Measurements from ENCODE around the gene DLK2. TPM values are rescaled to one million over a fixed set of nuclear protein-coding genes. Genes with fewer than 3 reads are reported as not detected.

Gene DLK2
- total RNA-seq, 2 experiments from 2014 or later, result not detected

DNA sequence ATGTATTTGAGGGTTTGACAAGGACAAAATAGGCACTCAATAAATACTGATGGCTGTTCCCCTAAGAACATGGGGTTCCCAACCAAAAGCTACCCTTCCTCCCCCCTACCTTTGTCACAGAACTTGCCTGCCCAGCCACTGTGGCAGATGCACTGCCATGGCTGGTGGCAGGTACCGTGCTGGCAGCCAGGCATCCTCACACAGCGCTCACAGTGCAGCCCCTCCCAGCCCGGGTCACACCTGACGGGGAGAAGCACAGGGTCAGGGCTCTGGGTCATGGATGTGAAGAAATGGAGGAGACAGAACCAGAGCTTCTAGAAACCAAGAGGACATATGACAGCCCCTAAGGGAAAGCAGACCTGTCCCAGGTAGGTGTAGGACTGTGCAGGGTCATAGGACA lies 2.5 kb downstream of the DLK2 start:
- no peak overlapping the region for H3K27ac ChIP-seq (ENCODE audit: low read depth, low read length, poor library complexity, severe bottlenecking)
- H3K36me3 ChIP-seq (ENCODE audit: insufficient read depth, low read length), result peaks cover 29% of the 10 kb centered on the region; the same call in 1 of the 2 replicates
- H3K4me3 ChIP-seq (ENCODE audit: low read depth, low read length, poor library complexity, severe bottlenecking), result no peak overlapping the region
- intact Hi-C loops (cut with micrococcal nuclease; ENCODE audit: unreplicated experiment), result no loop called here
- no peak overlapping the region for H2AFZ ChIP-seq (ENCODE audit: low read length)
- BruUV-seq (replicated peaks), result no TSS peak
- no peaks in the 10 kb centered on the region for H3K9me3 ChIP-seq (ENCODE audit: low read length)
- H3K4me1 ChIP-seq (ENCODE audit: insufficient read depth, low read length, poor library complexity, severe bottlenecking), result no peaks in the 10 kb centered on the region
- H3K4me2 ChIP-seq (ENCODE audit: low read length), result no peak overlapping the region
- ChIA-PET POLR2A (interaction anchor here (1.0 to 1.3 kb wide), 3 partner anchors 26 to 50 kb away, joined by 3 to 4 read pairs (median 3); partner anchors contain the start of gene ABCC10), CTCF (ENCODE audit: unreplicated experiment) (no interaction called here)
- TF ChIP-seq EZH2phosphoT487 (IDR thresholded peaks at IDR 0.05; ENCODE audit: borderline replicate concordance, low read depth, low read length), result no peak
- TF ChIP-seq, protein P1, sequence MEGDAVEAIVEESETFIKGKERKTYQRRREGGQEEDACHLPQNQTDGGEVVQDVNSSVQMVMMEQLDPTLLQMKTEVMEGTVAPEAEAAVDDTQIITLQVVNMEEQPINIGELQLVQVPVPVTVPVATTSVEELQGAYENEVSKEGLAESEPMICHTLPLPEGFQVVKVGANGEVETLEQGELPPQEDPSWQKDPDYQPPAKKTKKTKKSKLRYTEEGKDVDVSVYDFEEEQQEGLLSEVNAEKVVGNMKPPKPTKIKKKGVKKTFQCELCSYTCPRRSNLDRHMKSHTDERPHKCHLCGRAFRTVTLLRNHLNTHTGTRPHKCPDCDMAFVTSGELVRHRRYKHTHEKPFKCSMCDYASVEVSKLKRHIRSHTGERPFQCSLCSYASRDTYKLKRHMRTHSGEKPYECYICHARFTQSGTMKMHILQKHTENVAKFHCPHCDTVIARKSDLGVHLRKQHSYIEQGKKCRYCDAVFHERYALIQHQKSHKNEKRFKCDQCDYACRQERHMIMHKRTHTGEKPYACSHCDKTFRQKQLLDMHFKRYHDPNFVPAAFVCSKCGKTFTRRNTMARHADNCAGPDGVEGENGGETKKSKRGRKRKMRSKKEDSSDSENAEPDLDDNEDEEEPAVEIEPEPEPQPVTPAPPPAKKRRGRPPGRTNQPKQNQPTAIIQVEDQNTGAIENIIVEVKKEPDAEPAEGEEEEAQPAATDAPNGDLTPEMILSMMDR (conservative IDR thresholded peaks at IDR 0.05; ENCODE audit: low read length), result no peak
- H3K9me2 ChIP-seq (ENCODE audit: insufficient read depth, low read length), result no peaks in the 10 kb centered on the region
- DNase-seq (ENCODE audit: low spot score), result no peak
- H3K79me2 ChIP-seq (ENCODE audit: insufficient read depth, low read depth, low read length), result no peaks in the 10 kb centered on the region
- no peaks in the 10 kb centered on the region for H4K20me1 ChIP-seq (ENCODE audit: insufficient read depth, low read length)

DNA sequence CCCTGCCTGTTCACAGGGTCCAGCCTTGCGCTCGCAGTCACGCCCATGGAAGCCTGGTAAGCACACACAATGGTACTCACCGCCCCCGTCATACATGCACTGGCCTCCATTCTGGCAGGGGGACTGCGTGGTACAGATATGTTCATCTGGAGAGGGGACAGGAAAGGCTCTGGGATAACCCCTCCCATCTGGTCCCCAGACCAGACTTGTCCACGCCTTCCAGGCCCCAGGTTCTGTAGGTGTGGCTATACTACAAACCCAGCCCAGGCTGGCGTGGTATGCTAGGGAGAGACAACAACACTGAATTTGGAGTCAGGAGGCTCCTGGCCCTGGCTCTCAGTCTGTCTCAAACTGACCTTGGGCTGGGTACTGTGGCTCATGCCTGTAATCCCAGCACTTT lies 3.4 kb downstream of the DLK2 start:
- CTCF ChIA-PET (ENCODE audit: unreplicated experiment), result no interaction called here
- Histone ChIP-seq H3K27ac (ENCODE audit: low read depth, low read length, poor library complexity, severe bottlenecking) (no peak overlapping the region), H2AFZ (ENCODE audit: low read length) (no peak overlapping the region), H3K4me2 (ENCODE audit: low read length) (no peak overlapping the region), H3K4me3 (ENCODE audit: low read depth, low read length, poor library complexity, severe bottlenecking) (no peak overlapping the region), H3K4me1 (ENCODE audit: insufficient read depth, low read length, poor library complexity, severe bottlenecking) (no peaks in the 10 kb centered on the region), H3K9me2 (ENCODE audit: insufficient read depth, low read length) (no peaks in the 10 kb centered on the region), H4K20me1 (ENCODE audit: insufficient read depth, low read length) (no peaks in the 10 kb centered on the region), H3K36me3 (ENCODE audit: insufficient read depth, low read length) (peaks cover 35% of the 10 kb centered on the region; the same call in 1 of the 2 replicates), H3K79me2 (ENCODE audit: insufficient read depth, low read depth, low read length) (no peaks in the 10 kb centered on the region), H3K9me3 (ENCODE audit: low read length) (no peaks in the 10 kb centered on the region)
- no TSS peak for BruUV-seq (replicated peaks)
- intact Hi-C loops (cut with micrococcal nuclease; ENCODE audit: unreplicated experiment), result no loop called here
- POLR2A ChIA-PET, result interaction anchor here (1.0 to 1.1 kb wide), 2 partner anchors 25 to 51 kb away, joined by 3 read pairs; partner anchors contain the start of gene ABCC10
- no peak for DNase-seq (ENCODE audit: low spot score)
- TF ChIP-seq, protein P1 (conservative IDR thresholded peaks at IDR 0.05; ENCODE audit: low read length), result no peak
- TF ChIP-seq EZH2phosphoT487 (IDR thresholded peaks at IDR 0.05; ENCODE audit: borderline replicate concordance, low read depth, low read length), result no peak

DNA sequence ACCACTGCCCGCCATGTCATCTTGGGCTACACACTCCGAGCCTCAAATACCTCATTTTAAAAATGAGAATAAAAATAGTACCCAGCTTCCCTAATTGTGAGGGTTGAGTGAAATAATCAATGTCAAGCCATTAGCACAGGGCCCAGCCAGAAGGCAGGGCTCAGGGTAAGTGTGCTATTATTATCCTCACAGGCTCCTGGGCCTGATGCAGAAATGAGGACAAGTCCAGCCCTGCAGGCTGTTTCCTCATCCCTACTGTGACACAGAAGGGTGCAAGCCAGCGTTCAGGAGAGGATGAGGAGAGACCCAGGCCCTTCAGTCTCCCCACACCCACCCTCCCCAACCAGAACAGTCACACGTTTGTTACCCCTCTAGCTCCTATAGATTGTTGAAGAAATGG lies 4.0 kb downstream of the DLK2 start:
- no peak overlapping the region for H3K27ac ChIP-seq (ENCODE audit: low read depth, low read length, poor library complexity, severe bottlenecking)
- ChIA-PET CTCF (ENCODE audit: unreplicated experiment) (no interaction called here), POLR2A (no interaction called here)
- H3K79me2 ChIP-seq (ENCODE audit: insufficient read depth, low read depth, low read length), result no peaks in the 10 kb centered on the region
- no peak overlapping the region for H3K4me2 ChIP-seq (ENCODE audit: low read length)
- no peaks in the 10 kb centered on the region for H3K9me3 ChIP-seq (ENCODE audit: low read length)
- no peak overlapping the region for H2AFZ ChIP-seq (ENCODE audit: low read length)
- peaks cover 35% of the 10 kb centered on the region; the same call in 1 of the 2 replicates for H3K36me3 ChIP-seq (ENCODE audit: insufficient read depth, low read length)
- no peak for DNase-seq (ENCODE audit: low spot score)
- intact Hi-C loops (cut with micrococcal nuclease; ENCODE audit: unreplicated experiment), result no loop called here
- no peak for TF ChIP-seq EZH2phosphoT487 (IDR thresholded peaks at IDR 0.05; ENCODE audit: borderline replicate concordance, low read depth, low read length)
- TF ChIP-seq, protein P1 (conservative IDR thresholded peaks at IDR 0.05; ENCODE audit: low read length), result no peak
- no TSS peak for BruUV-seq (replicated peaks)
- no peak overlapping the region for H3K4me3 ChIP-seq (ENCODE audit: low read depth, low read length, poor library complexity, severe bottlenecking)
- H3K4me1 ChIP-seq (ENCODE audit: insufficient read depth, low read length, poor library complexity, severe bottlenecking), result no peaks in the 10 kb centered on the region
- H4K20me1 ChIP-seq (ENCODE audit: insufficient read depth, low read length), result no peaks in the 10 kb centered on the region
- no peaks in the 10 kb centered on the region for H3K9me2 ChIP-seq (ENCODE audit: insufficient read depth, low read length)

All from OCI-LY7 (cell line).